B cell (primary cell): ENCODE measurements around the gene CRHR1. TPM values are rescaled to one million over a fixed set of nuclear protein-coding genes. Genes with fewer than 3 reads are reported as not detected.

Source experiments
- ATAC-seq: fragments of 200-7000 bp; cut with Tn5 transposase; one replicate; pipeline ENCODE4 v1.10.0; 2021; ENCODE audit warnings: low read depth, mild to moderate bottlenecking, moderate number of reproducible peaks, moderate library complexity
- CTCF ChIA-PET: fragments of 350-600 bp; sonication (Branson Sonifier 250); formaldehyde crosslinking; loops from one replicate; lab custom pipeline; 2021; ENCODE audit warnings: antibody characterized with exemption, inconsistent platforms; lab: Charles Lee
- POLR2A ChIA-PET: fragments of 350-600 bp; sonication (Branson Sonifier 250); formaldehyde crosslinking; loops from one replicate; lab custom pipeline; 2021; ENCODE audit warnings: antibody characterized with exemption; lab: Charles Lee
- DNase-seq: peaks from one replicate; pipeline ENCODE4 v3.0.0; 2013
- H2AFZ ChIP-seq: 2 replicates; pipeline ENCODE4 v1.6.1; 2012; ENCODE audit warnings: mild to moderate bottlenecking, low read depth, low read length; ENCODE audit not compliant: insufficient read depth, poor library complexity, severe bottlenecking
- H3K27ac ChIP-seq, 2 donors: 1 replicate in 1 of 2; 2 replicates in 1 of 2; pipeline ENCODE4 v1.5.1; 2012 to 2013; ENCODE audit warnings: low read length in 2 of 2, mild to moderate bottlenecking in 2 of 2, moderate library complexity in 1 of 2
- H3K27me3 ChIP-seq, 4 experiments: fragments of 200-600 bp in 1 of 4; sonication (generic) in 1 of 4; replicated peaks in 1 of 4; 1 replicate in 2 of 4; 2 replicates in 2 of 4; pipeline versions ENCODE4 v1.6.1 to v1.7.0; 2013 to 2016; ENCODE audit warnings: low read length in 3 of 4, mild to moderate bottlenecking in 2 of 4, mixed read lengths in 1 of 4, moderate library complexity in 1 of 4; ENCODE audit not compliant: insufficient read depth in 4 of 4, control insufficient read depth in 3 of 4; ENCODE audit errors: control extremely low read depth in 1 of 4
- H3K36me3 ChIP-seq, 2 experiments: replicated peaks in 1 of 2; 1 replicate in 1 of 2; 2 replicates in 1 of 2; pipeline versions ENCODE4 v1.6.1 to v1.7.1; 2013; ENCODE audit warnings: low read length in 1 of 2; ENCODE audit not compliant: insufficient read depth in 2 of 2, control insufficient read depth in 1 of 2; ENCODE audit errors: control extremely low read depth in 1 of 2, extremely low read depth in 1 of 2
- H3K4me1 ChIP-seq, 2 donors: fragments of 200-600 bp in 1 of 2; sonication (generic) in 1 of 2; 1 replicate in 1 of 2; 2 replicates in 1 of 2; pipeline versions ENCODE4 v1.5.1 to v1.6.1; 2013 to 2017; ENCODE audit warnings: low read length in 2 of 2; ENCODE audit not compliant: control insufficient read depth in 2 of 2, insufficient read depth in 2 of 2
- H3K4me2 ChIP-seq: replicated peaks from 2 replicates; pipeline ENCODE3; 2012; ENCODE audit warnings: mild to moderate bottlenecking, low read depth, low read length; ENCODE audit not compliant: poor library complexity, severe bottlenecking
- H3K4me3 ChIP-seq, 5 experiments: fragments of 200-600 bp in 1 of 5; sonication (generic) in 1 of 5; 1 replicate in 3 of 5; 2 replicates in 2 of 5; pipeline versions ENCODE4 v1.5.1 to v1.7.0; 2011 to 2016; ENCODE audit warnings: low read length in 4 of 5, mild to moderate bottlenecking in 4 of 5, low read depth in 2 of 5, control low read depth in 1 of 5, moderate library complexity in 1 of 5; ENCODE audit not compliant: insufficient read depth in 1 of 5; ENCODE audit errors: control extremely low read depth in 1 of 5, extremely low read depth in 1 of 5
- H3K79me2 ChIP-seq: fragments of 200-600 bp; sonication (generic); one replicate; pipeline ENCODE4 v1.6.0; 2016; ENCODE audit warnings: low read length; ENCODE audit not compliant: control insufficient read depth, insufficient read depth
- H3K9ac ChIP-seq: fragments of 200-600 bp; sonication (generic); 2 replicates; pipeline ENCODE4 v1.6.1; 2017; ENCODE audit warnings: mild to moderate bottlenecking, low read length, moderate library complexity
- H3K9me3 ChIP-seq, 3 donors: one replicate each; pipeline versions ENCODE4 v1.6.1 to v1.7.1; 2013; ENCODE audit warnings: low read length in 2 of 3; ENCODE audit not compliant: control insufficient read depth in 2 of 3, insufficient read depth in 1 of 3; ENCODE audit errors: control extremely low read depth in 1 of 3
- H4K20me1 ChIP-seq: 2 replicates; pipeline ENCODE4 v1.6.0; 2012; ENCODE audit warnings: mild to moderate bottlenecking, low read length; ENCODE audit not compliant: insufficient read depth, control insufficient read depth, poor library complexity, severe bottlenecking
- H3K27ac Mint-ChIP-seq: one replicate; pipeline ENCODE4 v1.8.0; 2021; ENCODE audit warnings: mixed read lengths
- H3K27me3 Mint-ChIP-seq: one replicate; pipeline ENCODE4 v1.8.0; 2021; ENCODE audit warnings: mixed read lengths
- H3K4me1 Mint-ChIP-seq: one replicate; pipeline ENCODE4 v1.8.0; 2021; ENCODE audit warnings: mixed read lengths
- H3K4me3 Mint-ChIP-seq: one replicate; pipeline ENCODE4 v1.8.0; 2021; ENCODE audit warnings: mixed read lengths
- H3K9me3 Mint-ChIP-seq: one replicate; pipeline ENCODE4 v1.8.0; 2022; ENCODE audit warnings: mixed read lengths; ENCODE audit not compliant: insufficient read depth
- CTCF ChIP-seq: fragments of 200-600 bp; IDR thresholded peaks from one replicate; pipeline ENCODE4 v1.8.0; 2022; ENCODE audit warnings: antibody characterized with exemption, mild to moderate bottlenecking
- EZH2 ChIP-seq: IDR thresholded peaks from 2 replicates; pipeline ENCODE4 v1.6.1; 2012; ENCODE audit warnings: borderline replicate concordance, low read depth, mild to moderate bottlenecking, moderate library complexity, low read length; ENCODE audit not compliant: insufficient read depth, poor library complexity, severe bottlenecking
- WGBS: methylation state at CpG from one replicate; pipeline ENCODE4 v1.1.5; 2013; ENCODE audit warnings: missing lambda C conversion rate; ENCODE audit not compliant: insufficient coverage; 5-methylcytosine and 5-hydroxymethylcytosine counted together
- intact Hi-C: fragments of 100-400 bp; cut with micrococcal nuclease; formaldehyde crosslinking; loops from one replicate; pipeline ENCODE4 v1.10.0; 2022
- polyA plus RNA-seq: library from polyadenylated mRNA; depleted of rRNA; stranded (reverse); fragments of >200 nt; gene quantifications from 2 replicates; pipeline ENCODE4 v1.2.3, GENCODE V29; 2012
- total RNA-seq, 2 donors: library from RNA; stranded (reverse); fragments of 120-200 nt in 1 of 2; gene quantifications; 1 replicate in 1 of 2; 2 replicates in 1 of 2; pipeline versions ENCODE4 v1.2.3 to v1.2.4, GENCODE V29; 2013 to 2022

Gene CRHR1
- total and polyA plus RNA-seq, 2 donors (not counting 1 experiment from before 2014, with no cell fraction given) = not detected

- no peak for ATAC-seq
- Histone ChIP-seq H3K9me3 (peaks cover 0 to 3% (median 0%) of the 10 kb centered on the region in 3 donors), H3K36me3 (no peaks in the 10 kb centered on the region), H3K27ac (no peak overlapping the region), H3K4me3 (no peak overlapping the region), H2AFZ (no peak overlapping the region), H4K20me1 (no peaks in the 10 kb centered on the region), H3K27me3 (peaks cover 0 to 10% (median 0%) of the 10 kb centered on the region in 4 experiments), H3K79me2 (no peaks in the 10 kb centered on the region), H3K9ac (no peak overlapping the region), H3K4me2 (no peak overlapping the region), H3K4me1 (no peaks in the 10 kb centered on the region)
- TF ChIP-seq CTCF (no peak), EZH2 (no peak)
- no peak for DNase-seq
- POLR2A ChIA-PET = no interaction called here
- no peaks in the 10 kb centered on the region for H3K4me1 Mint-ChIP-seq
- H3K27me3 Mint-ChIP-seq = peaks cover 59% of the 10 kb centered on the region
- no peak overlapping the region for H3K27ac Mint-ChIP-seq
- CTCF ChIA-PET = no interaction called here
- intact Hi-C loops = no loop called here
- no peak overlapping the region for H3K4me3 Mint-ChIP-seq
- 88% methylated on average over 4 of the region's 4 CpGs for WGBS
- peaks cover 2% of the 10 kb centered on the region for H3K9me3 Mint-ChIP-seq
These were observed 8.5 kb upstream of the CRHR1 start for GRCh38 chr17:45775576-45776011.

- Histone ChIP-seq H2AFZ (no peak overlapping the region), H3K79me2 (no peaks in the 10 kb centered on the region), H3K27ac (no peak overlapping the region), H3K4me3 (no peak overlapping the region), H3K27me3 (peaks cover 0 to 17% (median 4%) of the 10 kb centered on the region in 4 experiments), H4K20me1 (no peaks in the 10 kb centered on the region), H3K4me1 (no peaks in the 10 kb centered on the region), H3K9me3 (peaks cover 0 to 3% (median 0%) of the 10 kb centered on the region in 3 donors), H3K36me3 (no peaks in the 10 kb centered on the region), H3K4me2 (no peak overlapping the region), H3K9ac (no peak overlapping the region)
- CTCF ChIA-PET = interaction anchor here (1.3 kb wide), 1 partner anchor 75 kb away, joined by 3 read pairs; no protein-coding TSS in a partner anchor
- TF ChIP-seq CTCF (no peak), EZH2 (no peak)
- intact Hi-C loops = no loop called here
- Mint-ChIP-seq H3K9me3 (peaks cover 2% of the 10 kb centered on the region), H3K4me1 (peaks cover 2% of the 10 kb centered on the region), H3K27ac (no peak overlapping the region), H3K4me3 (no peak overlapping the region), H3K27me3 (peaks cover 58% of the 10 kb centered on the region)
- no peak for DNase-seq
- ATAC-seq = no peak
- POLR2A ChIA-PET = no interaction called here
- 90% methylated on average over 4 of the region's 7 CpGs for WGBS
These were observed 7.2 kb upstream of the CRHR1 start for GRCh38 chr17:45776896-45777295.
